Thoracic aorta (tissue), 2 donors: Measurements from ENCODE around the gene SNRPB. TPM values are rescaled to one million over a fixed set of nuclear protein-coding genes. Genes with fewer than 3 reads are reported as not detected.

Experiments used
- ATAC-seq: fragments of 150-250 bp; one replicate; pipeline ENCODE4 v1.8.0; 2017; ENCODE audit warnings: low read depth; ENCODE audit not compliant: insufficient number of reproducible peaks, low FRiP score
- DNase-seq: peaks from one replicate; pipeline ENCODE4 v3.0.0-alpha.2; 2020; ENCODE audit warnings: low spot score
- H3K27ac ChIP-seq, 2 donors: fragments of 200-600 bp; sonication (generic); 1 replicate in 1 of 2; 2 replicates in 1 of 2; pipeline ENCODE4 v1.5.1; 2016; ENCODE audit warnings: mild to moderate bottlenecking in 2 of 2, moderate library complexity in 2 of 2
- H3K27me3 ChIP-seq: fragments of 200-600 bp; sonication (generic); replicated peaks from 2 replicates; pipeline ENCODE4 v1.6.0; 2016; ENCODE audit warnings: mild to moderate bottlenecking; ENCODE audit not compliant: insufficient read depth
- H3K36me3 ChIP-seq: fragments of 200-600 bp; sonication (generic); one replicate; pipeline ENCODE4 v1.5.1; 2016
- H3K4me1 ChIP-seq, 2 donors: fragments of 200-600 bp; sonication (generic); 1 replicate in 1 of 2; 2 replicates in 1 of 2; pipeline versions ENCODE4 v1.5.1 to v1.6.0; 2016; ENCODE audit warnings: low read depth in 2 of 2, mild to moderate bottlenecking in 1 of 2; ENCODE audit not compliant: control insufficient read depth in 1 of 2
- H3K4me3 ChIP-seq: fragments of 200-600 bp; sonication (generic); 2 replicates; pipeline ENCODE4 v1.5.1; 2016; ENCODE audit warnings: mild to moderate bottlenecking
- H3K9me3 ChIP-seq: fragments of 200-600 bp; sonication (generic); 2 replicates; pipeline ENCODE4 v1.5.1; 2016
- CTCF ChIP-seq: fragments of 200-600 bp; sonication (generic); IDR thresholded peaks from one replicate; pipeline ENCODE4 v1.5.1; 2019; ENCODE audit warnings: antibody characterized with exemption
- total RNA-seq, 2 donors: library from RNA; depleted of rRNA; stranded (reverse); fragments of >200 nt; gene quantifications; one replicate each; pipeline versions ENCODE4 v1.1.0 to v1.2.3, GENCODE V29; 2016

The SNRPB gene
- total RNA-seq, 2 donors from 2014 or later = 107 to 153 TPM

GRCh38 chr20:2451939-2452732 is 18.5 kb downstream of the SNRPB start:
- Histone ChIP-seq H3K36me3 (no peaks in the 10 kb centered on the region), H3K27ac (no peak overlapping the region), H3K4me3 (no peak overlapping the region), H3K9me3 (no peaks in the 10 kb centered on the region), H3K4me1 (peaks cover 6% of the 10 kb centered on the region in 2 donors), H3K27me3 (no peaks in the 10 kb centered on the region)
- ATAC-seq (no peak), DNase-seq (peak; percentile 54)
- peak; percentile 75 for TF ChIP-seq CTCF

- ATAC-seq = no peak
- Histone ChIP-seq H3K27me3 (no peaks in the 10 kb centered on the region), H3K36me3 (no peaks in the 10 kb centered on the region), H3K9me3 (no peaks in the 10 kb centered on the region), H3K4me3 (no peak overlapping the region), H3K27ac (no peak overlapping the region), H3K4me1 (peaks cover 6% of the 10 kb centered on the region in 2 donors)
- TF ChIP-seq CTCF = no peak
- DNase-seq = no peak
These were observed 19.2 kb downstream of the SNRPB start for GRCh38 chr20:2451422-2451821.

- Histone ChIP-seq H3K9me3 (no peaks in the 10 kb centered on the region), H3K4me1 (no peaks in the 10 kb centered on the region), H3K36me3 (no peaks in the 10 kb centered on the region), H3K27me3 (no peaks in the 10 kb centered on the region), H3K27ac (no peak overlapping the region), H3K4me3 (no peak overlapping the region)
- TF ChIP-seq CTCF = no peak
- DNase-seq (no peak), ATAC-seq (no peak)
These were observed 21.2 kb downstream of the SNRPB start for GRCh38 chr20:2449386-2449785.

GRCh38 chr20:2446845-2447244 is 23.7 kb downstream of the SNRPB start:
- Histone ChIP-seq H3K9me3 (no peaks in the 10 kb centered on the region), H3K27me3 (no peaks in the 10 kb centered on the region), H3K36me3 (no peaks in the 10 kb centered on the region), H3K4me1 (no peaks in the 10 kb centered on the region), H3K4me3 (no peak overlapping the region), H3K27ac (no peak overlapping the region)
- TF ChIP-seq CTCF = no peak
- no peak for DNase-seq
- no peak for ATAC-seq

GRCh38 chr20:2431185-2431584 is 39.4 kb downstream of the SNRPB start:
- no peaks in the 10 kb centered on the region for H3K27me3 ChIP-seq
- ATAC-seq (no peak), DNase-seq (no peak)
- no peaks in the 10 kb centered on the region for H3K4me1 ChIP-seq
- H3K9me3 ChIP-seq = no peaks in the 10 kb centered on the region
- no peak overlapping the region for H3K27ac ChIP-seq
- H3K36me3 ChIP-seq = no peaks in the 10 kb centered on the region
- TF ChIP-seq CTCF = no peak
- no peak overlapping the region for H3K4me3 ChIP-seq
